T-helper 2 cell treated with Interferon-gamma antibody and Interleukin-4, amounts not matched to agents 5 μg/mL and 100 μg/mL, for 36 hours (primary cell): ENCODE results near the gene BCKDHA.
A peak's percentile ranks its signal among the peaks of the same experiment; 100 is the strongest.
"Not testable (repeated sequence)": the region's sequence is repeated elsewhere in the genome, so short reads cannot be mapped to it uniquely, and the experiment has no call there.

ENCODE experiments used
- DNase-seq: peaks from one replicate; pipeline ENCODE4 v3.0.0; 2021; ENCODE audit warnings: low spot score
- H3K27ac Mint-ChIP-seq: one replicate; pipeline ENCODE4 v1.8.0; 2021; ENCODE audit warnings: mild to moderate bottlenecking, mixed read lengths
- H3K27me3 Mint-ChIP-seq: one replicate; pipeline ENCODE4 v1.8.0; 2021; ENCODE audit warnings: low read depth, mixed read lengths
- H3K36me3 Mint-ChIP-seq: one replicate; pipeline ENCODE4 v1.8.0; 2021; ENCODE audit warnings: low read depth, mixed read lengths
- H3K4me1 Mint-ChIP-seq: one replicate; pipeline ENCODE4 v1.8.0; 2021; ENCODE audit warnings: low read depth, mixed read lengths
- H3K4me3 Mint-ChIP-seq: one replicate; pipeline ENCODE4 v1.8.0; 2022; ENCODE audit warnings: mild to moderate bottlenecking, moderate library complexity, mixed read lengths
- H3K9me3 Mint-ChIP-seq: one replicate; pipeline ENCODE4 v1.8.0; 2021; ENCODE audit warnings: mixed read lengths

BCKDHA gene

DNA sequence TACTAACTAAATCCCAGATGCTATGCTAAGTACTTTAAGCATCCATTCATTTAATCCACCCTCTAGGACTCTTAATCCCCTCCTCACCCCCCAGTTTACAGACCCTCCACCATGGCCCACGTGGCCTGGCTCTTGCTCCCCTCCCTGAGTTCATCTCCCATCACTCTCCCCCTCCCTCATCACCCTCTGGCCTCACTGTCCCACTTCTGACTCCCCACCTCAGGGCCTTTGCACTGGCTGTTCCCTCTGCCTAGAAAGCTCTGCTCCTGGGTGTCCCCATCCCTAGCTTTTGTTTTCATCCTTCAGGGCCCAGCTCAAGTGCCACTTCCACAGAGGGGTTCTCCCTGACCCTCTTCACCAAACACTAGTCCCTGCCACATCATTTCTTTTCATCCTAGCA is 37.9 kb upstream of the BCKDHA start:
- no peaks in the 10 kb centered on the region for H3K9me3 Mint-ChIP-seq
- H3K4me3 Mint-ChIP-seq: no peak overlapping the region
- no peaks in the 10 kb centered on the region for H3K27me3 Mint-ChIP-seq
- DNase-seq: no peak
- H3K27ac Mint-ChIP-seq: peak overlapping the region; percentile 43
- peaks cover 18% of the 10 kb centered on the region for H3K36me3 Mint-ChIP-seq
- H3K4me1 Mint-ChIP-seq: peaks cover 51% of the 10 kb centered on the region

DNA sequence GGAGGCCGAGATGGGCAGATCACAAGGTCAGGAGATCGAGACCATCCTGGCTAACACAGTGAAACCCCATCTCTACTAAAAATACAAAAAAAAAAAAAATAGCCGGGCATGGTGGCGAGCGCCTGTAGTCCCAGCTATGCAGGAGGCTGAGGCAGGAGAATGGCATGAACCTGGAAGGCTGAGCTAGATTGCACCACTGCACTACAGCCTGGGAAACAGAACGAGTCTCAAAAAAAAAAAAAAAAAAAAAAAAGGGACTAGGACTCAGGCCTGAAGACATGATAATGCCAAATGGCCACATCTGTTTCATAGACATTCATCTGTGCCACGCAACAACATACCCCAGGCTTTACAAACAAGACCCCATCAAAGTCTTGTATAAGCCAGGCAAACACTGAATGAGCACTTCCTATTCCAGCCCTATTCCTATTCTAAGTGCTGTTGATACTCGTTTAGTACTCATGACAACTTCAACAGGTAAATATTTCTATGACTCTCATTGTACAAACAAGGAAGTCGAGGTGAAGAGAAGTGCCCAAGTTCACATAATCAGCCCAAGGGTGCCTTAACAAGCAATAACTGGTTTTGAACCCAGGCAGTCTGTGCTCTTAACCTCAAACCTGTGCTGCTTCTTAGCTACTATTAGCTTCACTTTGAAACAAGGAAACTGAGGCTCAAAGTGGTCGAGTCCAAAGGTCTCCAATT is 35.3 kb upstream of the BCKDHA start:
- H3K4me3 Mint-ChIP-seq: peak overlapping the region; percentile 95
- peaks cover 36% of the 10 kb centered on the region for H3K4me1 Mint-ChIP-seq
- H3K27me3 Mint-ChIP-seq: no peaks in the 10 kb centered on the region
- H3K9me3 Mint-ChIP-seq: no peaks in the 10 kb centered on the region
- H3K27ac Mint-ChIP-seq: peak overlapping the region; percentile 98
- no peak for DNase-seq
- peaks cover 10% of the 10 kb centered on the region for H3K36me3 Mint-ChIP-seq

DNA sequence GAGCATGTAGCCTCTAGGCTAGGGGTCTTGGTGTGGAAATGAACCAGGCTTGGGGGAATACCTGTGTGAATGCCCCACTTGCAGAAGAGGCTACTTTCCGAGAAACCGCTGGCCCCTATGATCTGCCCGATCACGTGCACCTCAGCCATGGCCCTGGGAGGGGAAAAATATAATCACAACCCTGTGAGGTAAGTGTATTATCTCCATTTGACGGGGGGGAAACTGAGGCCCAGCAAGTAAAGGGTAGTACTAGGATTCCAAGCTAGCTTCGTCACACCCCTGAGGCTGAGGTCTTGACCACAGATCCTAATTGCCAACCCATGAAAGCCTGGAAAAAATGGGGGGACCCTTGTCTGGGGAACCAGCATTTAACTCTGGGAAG is 34.3 kb upstream of the BCKDHA start:
- Mint-ChIP-seq H3K27ac (peak overlapping the region; percentile 98), H3K4me1 (peaks cover 26% of the 10 kb centered on the region), H3K27me3 (no peaks in the 10 kb centered on the region), H3K9me3 (no peaks in the 10 kb centered on the region), H3K36me3 (peaks cover 9% of the 10 kb centered on the region), H3K4me3 (peak overlapping the region; percentile 95)
- DNase-seq: no peak

DNA sequence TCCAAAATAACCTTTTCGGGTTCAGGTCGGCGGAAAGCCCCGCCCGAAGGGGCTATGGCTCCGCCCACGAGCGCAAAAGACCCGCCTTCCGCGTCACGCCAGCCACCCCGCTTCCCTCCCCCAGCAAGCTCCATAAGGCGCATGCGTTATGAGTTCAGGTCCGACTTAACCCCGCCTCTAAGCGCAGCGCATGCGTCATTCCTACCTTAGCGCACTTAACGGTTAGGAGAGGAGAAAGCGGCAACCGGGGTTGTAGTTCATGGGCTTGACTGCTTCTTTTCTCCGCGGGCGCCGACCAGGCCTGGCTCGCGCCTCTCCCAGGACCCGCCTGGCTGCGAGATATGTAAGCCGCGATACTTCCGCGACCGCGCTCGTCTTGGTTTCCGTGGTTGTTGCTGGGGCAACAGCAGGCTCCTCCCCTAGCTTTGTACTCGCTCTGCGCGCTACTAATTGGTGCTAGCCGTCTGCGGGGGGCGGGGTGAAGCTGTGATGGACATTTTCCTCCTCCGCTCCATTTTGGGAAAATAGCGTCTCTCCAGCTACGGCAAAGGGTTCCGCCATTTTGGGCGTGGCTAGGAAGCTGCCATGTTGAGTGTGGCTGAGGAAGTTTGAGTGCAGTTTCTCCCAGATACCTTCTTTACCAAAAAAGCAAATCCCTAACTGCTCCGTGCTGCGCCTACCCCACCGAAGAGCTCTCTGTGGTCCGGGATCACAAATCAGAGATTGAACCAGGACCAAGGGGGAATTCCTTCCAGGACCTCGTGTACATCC is 33.7 kb upstream of the BCKDHA start, which contains the start of gene B9D2:
B9D2 (minus strand) TSS at position 397 of the 771 bp plus-strand sequence. CDS start 630 bp downstream, outside the sequence.
- peak; percentile 97 for DNase-seq
- H3K27ac Mint-ChIP-seq: peak within 1 kb of the TSS; percentile 98
- H3K4me3 Mint-ChIP-seq: peak within 1 kb of the TSS; percentile 95
- H3K4me1 Mint-ChIP-seq: peaks cover 24% of the 10 kb centered on the region
- H3K27me3 Mint-ChIP-seq: no peaks in the 10 kb centered on the region
- H3K9me3 Mint-ChIP-seq: no peaks in the 10 kb centered on the region
- H3K36me3 Mint-ChIP-seq: peaks cover 9% of the 10 kb centered on the region

DNA sequence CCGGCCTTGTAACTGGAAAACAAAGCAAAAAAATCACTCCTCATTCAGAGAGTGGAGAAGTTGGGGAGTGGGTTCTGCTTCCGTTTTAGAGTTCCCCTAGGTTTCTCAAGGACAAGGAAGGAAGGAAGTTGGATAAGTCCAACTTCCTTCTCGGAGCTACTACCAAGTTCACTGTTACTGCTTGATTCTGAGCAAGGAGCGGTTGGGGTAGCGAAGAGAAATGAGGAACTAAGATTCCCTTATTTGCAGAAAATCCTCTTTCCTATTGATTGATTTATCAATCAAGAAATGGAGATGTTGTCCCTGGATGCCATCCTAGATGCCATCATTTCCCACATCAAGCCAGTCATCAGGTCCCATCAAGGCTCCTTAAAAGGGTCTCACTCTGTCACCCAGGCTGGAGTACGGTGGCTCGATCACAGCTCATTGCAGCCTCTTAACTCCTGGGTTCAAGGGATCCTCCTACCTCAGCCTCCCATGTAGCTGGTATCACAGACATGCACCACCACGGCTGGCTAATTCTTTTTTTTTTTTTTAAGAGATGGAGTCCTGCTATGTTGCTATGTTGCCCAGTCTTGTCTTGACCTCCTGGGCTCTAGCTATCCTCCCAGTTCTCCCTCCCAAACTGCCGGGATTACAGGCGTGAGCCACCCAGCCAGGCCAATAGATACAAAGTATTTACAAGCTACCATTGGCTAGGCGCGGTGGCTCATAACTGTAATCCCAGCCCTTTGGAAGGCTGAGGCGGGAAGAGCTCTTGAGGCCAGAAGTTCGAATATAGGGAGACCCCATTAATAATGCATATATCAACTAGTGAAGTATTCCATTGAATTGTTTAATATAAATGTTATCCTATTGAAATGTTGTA is 32.9 kb upstream of the BCKDHA start:
- Mint-ChIP-seq H3K9me3 (no peaks in the 10 kb centered on the region), H3K36me3 (peaks cover 7% of the 10 kb centered on the region), H3K27me3 (no peaks in the 10 kb centered on the region), H3K27ac (peak overlapping the region; percentile 98), H3K4me1 (peaks cover 24% of the 10 kb centered on the region), H3K4me3 (peak overlapping the region; percentile 95)
- DNase-seq: no peak

DNA sequence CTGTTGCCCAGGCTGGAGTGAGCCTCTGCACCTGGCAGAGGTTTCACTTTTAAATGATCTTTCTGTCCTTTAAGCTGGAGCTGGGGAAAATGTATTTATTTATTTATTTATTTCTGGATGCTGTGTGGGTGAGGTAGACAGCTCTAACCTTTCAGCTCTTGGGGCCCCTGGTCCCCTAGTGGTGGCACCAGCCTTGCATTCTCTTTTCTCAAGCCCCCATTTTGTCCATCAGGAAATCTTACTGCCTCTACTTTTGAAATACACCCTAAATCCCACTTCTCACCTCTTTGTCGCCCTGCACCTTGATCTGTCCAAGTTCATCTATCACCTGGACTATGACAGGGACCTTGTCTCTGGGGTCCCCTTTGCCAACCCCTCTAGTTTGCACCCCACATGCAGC is 31.5 kb upstream of the BCKDHA start:
- Mint-ChIP-seq H3K4me3 (peak overlapping the region; percentile 8), H3K27me3 (no peaks in the 10 kb centered on the region), H3K36me3 (peaks cover 5% of the 10 kb centered on the region), H3K4me1 (peaks cover 24% of the 10 kb centered on the region), H3K9me3 (no peaks in the 10 kb centered on the region), H3K27ac (no peak overlapping the region)
- no peak for DNase-seq

DNA sequence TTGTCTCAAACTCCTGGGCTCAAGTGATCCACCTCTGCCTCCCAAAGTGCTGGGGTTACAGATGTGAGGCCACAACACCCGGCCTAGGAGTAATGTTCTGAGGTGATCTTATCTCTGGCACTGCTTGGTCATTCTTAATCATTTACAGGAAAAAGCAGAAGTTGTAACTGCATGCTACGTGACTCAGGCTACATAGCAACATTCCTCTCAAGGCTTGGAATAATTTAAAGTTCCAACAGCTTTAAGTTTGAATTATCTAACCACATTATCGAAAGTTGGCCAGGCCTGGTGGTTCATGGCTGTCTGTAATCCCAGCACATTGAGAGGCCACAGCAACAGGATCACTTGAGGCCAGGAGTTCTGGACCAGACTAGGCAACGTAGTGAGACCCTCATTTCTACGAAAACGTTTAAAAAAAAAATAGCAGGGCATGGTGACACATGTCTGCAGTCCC is 29.7 kb upstream of the BCKDHA start:
- Mint-ChIP-seq H3K36me3 (peaks cover 5% of the 10 kb centered on the region), H3K9me3 (no peaks in the 10 kb centered on the region), H3K4me3 (no peak overlapping the region), H3K27ac (no peak overlapping the region), H3K4me1 (peaks cover 20% of the 10 kb centered on the region), H3K27me3 (no peaks in the 10 kb centered on the region)
- DNase-seq: no peak

DNA sequence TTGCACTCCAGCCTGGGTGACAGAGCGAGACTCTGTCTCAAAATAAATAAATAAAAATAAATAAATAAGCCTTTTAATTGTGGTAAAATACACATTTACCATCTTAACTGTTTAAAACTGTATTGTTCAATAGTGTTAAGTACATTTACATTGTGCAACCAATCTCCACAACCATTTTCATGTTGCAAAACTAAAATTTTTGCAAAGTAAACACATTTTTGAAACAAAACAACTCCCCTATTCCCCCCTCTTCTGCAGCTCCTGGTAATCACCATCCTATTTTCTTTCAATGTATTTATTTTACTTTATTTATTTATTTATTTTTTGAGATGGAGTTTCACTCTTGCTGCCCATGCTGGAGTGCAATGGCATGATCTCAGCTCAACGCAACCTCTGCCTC is 27.8 kb upstream of the BCKDHA start:
- Mint-ChIP-seq H3K36me3 (peaks cover 2% of the 10 kb centered on the region), H3K27ac (no peak overlapping the region), H3K27me3 (no peaks in the 10 kb centered on the region), H3K4me1 (peaks cover 8% of the 10 kb centered on the region), H3K9me3 (no peaks in the 10 kb centered on the region), H3K4me3 (no peak overlapping the region)
- no peak for DNase-seq

DNA sequence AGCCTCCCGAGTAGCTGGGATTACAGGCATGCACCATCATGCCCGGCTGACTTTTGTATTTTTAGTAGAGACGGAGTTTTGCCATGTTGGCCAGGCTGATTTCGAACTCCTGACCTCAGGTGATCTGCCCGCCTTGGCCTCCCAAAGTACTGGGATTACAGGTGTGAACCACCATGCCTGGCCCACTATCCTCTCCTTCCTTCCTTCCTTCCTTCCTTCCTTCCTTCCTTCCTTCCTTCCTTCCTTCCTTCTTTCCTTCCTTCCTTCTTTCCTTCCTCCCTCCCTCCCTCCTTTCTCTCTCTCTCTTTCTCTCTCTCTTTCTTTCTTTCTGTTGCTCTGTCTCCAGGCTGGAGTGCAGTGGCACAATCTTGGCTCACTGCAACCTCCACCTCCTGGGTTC is 26.5 kb upstream of the BCKDHA start:
- H3K4me1 Mint-ChIP-seq: peaks cover 10% of the 10 kb centered on the region
- not testable (repeated sequence) for H3K4me3 Mint-ChIP-seq, DNase-seq, H3K36me3 Mint-ChIP-seq, H3K27me3 Mint-ChIP-seq, H3K27ac Mint-ChIP-seq, H3K9me3 Mint-ChIP-seq

DNA sequence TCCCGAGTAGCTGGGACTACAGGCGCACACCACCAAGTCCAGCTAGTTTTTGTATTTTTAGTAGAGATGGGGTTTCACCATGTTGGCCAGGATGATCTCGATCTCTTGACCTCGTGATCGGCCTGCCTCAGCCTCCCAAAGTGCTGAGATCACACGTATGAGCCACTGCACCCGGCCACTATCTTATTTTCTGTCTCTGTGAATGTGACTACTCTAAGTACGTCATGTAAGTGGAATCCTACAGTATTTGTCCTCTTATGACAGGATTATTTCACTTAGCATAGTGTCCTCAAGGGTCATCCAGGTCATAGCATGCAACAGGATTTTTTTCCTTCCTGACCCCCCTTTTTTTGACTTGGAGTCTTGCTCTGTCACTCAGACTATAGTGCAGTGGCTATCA is 26.1 kb upstream of the BCKDHA start:
- Mint-ChIP-seq H3K4me1 (peaks cover 8% of the 10 kb centered on the region), H3K9me3 (no peaks in the 10 kb centered on the region), H3K4me3 (no peak overlapping the region), H3K36me3 (peaks cover 2% of the 10 kb centered on the region), H3K27me3 (no peaks in the 10 kb centered on the region), H3K27ac (no peak overlapping the region)
- DNase-seq: no peak

DNA sequence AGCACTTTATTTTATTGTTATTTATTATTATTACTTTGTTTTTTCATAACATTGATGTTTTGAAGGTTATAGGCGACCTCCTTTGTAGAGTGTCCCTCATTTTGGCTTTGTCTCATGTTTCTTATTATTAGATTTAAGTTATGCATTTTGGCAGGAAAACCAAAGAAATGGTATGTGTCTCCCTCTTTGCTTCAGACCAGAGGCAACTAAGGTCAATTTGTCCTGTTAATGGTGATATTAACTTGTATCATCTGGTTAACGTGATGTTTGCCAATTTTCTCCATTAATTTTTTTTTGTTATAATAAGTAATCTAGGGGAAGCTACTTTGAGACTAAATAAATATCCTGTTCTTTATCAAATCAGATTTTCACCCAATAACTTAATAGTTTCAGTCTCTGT is 25.1 kb upstream of the BCKDHA start:
- H3K36me3 Mint-ChIP-seq: peaks cover 6% of the 10 kb centered on the region
- no peak for DNase-seq
- H3K4me1 Mint-ChIP-seq: peaks cover 10% of the 10 kb centered on the region
- H3K27ac Mint-ChIP-seq: no peak overlapping the region
- H3K9me3 Mint-ChIP-seq: no peaks in the 10 kb centered on the region
- H3K27me3 Mint-ChIP-seq: no peaks in the 10 kb centered on the region
- no peak overlapping the region for H3K4me3 Mint-ChIP-seq

DNA sequence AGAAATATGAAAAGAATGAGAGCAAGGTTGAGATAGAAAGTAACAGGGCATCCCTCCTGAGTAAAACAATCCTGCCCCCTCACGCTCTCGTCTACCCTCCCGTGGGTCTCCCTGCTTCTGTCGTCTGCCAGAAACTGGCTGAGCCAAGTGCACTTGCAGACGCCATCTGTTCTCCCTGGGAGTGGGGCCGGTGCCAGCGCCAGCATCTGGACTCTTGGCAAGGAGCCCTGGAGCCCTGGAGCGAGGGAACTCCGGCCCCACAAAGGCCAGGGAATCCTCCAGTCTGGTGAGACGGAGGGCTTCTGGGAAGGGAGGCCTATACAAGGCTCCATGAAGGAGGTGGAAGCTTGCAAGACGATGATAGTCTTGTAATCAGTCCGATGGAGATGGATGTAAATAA is 23.6 kb upstream of the BCKDHA start:
- no peak for DNase-seq
- peaks cover 6% of the 10 kb centered on the region for H3K36me3 Mint-ChIP-seq
- H3K4me3 Mint-ChIP-seq: no peak overlapping the region

DNA sequence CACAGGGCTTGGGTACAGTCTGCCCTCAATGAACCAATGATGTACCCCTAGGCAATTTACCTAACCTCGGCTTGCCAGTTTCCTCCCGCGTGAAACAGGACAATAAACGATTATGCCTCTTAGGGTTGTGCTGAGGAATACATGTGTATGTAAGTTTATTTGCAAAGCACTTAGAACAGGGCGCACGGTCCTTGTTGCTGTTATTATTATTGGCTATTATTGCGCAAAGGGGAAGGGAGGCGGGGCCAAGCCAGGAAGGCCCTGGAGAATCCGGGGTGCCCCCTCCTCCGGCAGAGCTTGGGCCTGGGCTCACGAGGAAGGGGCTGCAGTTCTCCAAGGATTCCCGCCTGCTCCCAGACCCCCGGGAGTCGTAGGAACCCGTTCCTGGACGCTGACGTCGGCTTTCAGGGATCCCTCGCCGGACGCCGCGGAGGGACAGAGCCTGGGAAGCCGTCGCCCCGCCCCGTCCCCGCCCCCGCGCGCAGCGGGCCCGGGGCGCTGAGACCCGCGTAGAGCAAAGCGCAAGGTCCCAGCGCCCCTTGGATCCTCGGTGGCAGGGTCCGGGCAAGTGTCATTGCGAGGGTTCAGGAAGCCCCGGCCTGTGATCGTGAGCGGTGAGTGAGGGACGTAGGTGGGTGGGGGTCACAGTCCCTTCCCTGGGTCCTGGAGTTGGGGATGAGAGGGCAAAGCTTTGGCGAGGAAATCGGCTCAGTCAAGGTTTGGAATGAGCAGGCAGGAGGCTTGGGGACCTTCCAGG is 21.2 kb upstream of the BCKDHA start, which contains the start of gene TMEM91:
TMEM91 (plus strand) TSS at position 293 of the 757 bp plus-strand sequence. CDS start 1,777 bp downstream, outside the sequence.
- Mint-ChIP-seq H3K27me3 (no peaks in the 10 kb centered on the region), H3K27ac (peak within 1 kb of the TSS; percentile 55), H3K9me3 (no peaks in the 10 kb centered on the region), H3K4me3 (peak within 1 kb of the TSS; percentile 82), H3K36me3 (peaks cover 6% of the 10 kb centered on the region), H3K4me1 (peaks cover 10% of the 10 kb centered on the region)
- no peak for DNase-seq

More for the DNA sequence above, 23.6 kb upstream of the BCKDHA start:
- H3K27me3 Mint-ChIP-seq: no peaks in the 10 kb centered on the region
- no peak overlapping the region for H3K27ac Mint-ChIP-seq
- peaks cover 10% of the 10 kb centered on the region for H3K4me1 Mint-ChIP-seq
- H3K9me3 Mint-ChIP-seq: no peaks in the 10 kb centered on the region
